SU-DHL-6 (cell line): ENCODE measurements around the gene B4GALNT4.

Experiments
- H2AFZ ChIP-seq: fragments of 200-600 bp; sonication (generic); 2 replicates; pipeline ENCODE4 v1.6.1; 2014; ENCODE audit warnings: low read depth, mild to moderate bottlenecking, moderate library complexity, mixed read lengths, antibody characterized with exemption, low read length; ENCODE audit not compliant: severe bottlenecking
- H3F3A ChIP-seq: fragments of 200-600 bp; shearing (Covaris generic); 2 replicates; pipeline ENCODE4 v1.6.0; 2016; ENCODE audit warnings: antibody characterized with exemption, mild to moderate bottlenecking; ENCODE audit not compliant: insufficient read depth
- H3K27ac ChIP-seq: fragments of 200-600 bp; sonication (generic); 2 replicates; pipeline ENCODE4 v1.5.1; 2016; ENCODE audit warnings: low read depth, mild to moderate bottlenecking, low read length, moderate library complexity, mixed read lengths
- H3K27me3 ChIP-seq: fragments of 200-600 bp; sonication (generic), shearing (Covaris generic); 2 replicates; pipeline ENCODE4 v1.6.0; 2014; ENCODE audit warnings: mild to moderate bottlenecking, low read length
- H3K36me3 ChIP-seq: fragments of 200-600 bp; sonication (generic); 2 replicates; pipeline ENCODE4 v1.6.1; 2014; ENCODE audit warnings: mild to moderate bottlenecking, low read length, mixed read lengths
- H3K4me2 ChIP-seq: fragments of 300-600, 200-600 bp; shearing (Covaris generic), sonication (generic); 2 replicates; pipeline ENCODE4 v1.6.0; 2014; ENCODE audit warnings: low read length, low read depth, mild to moderate bottlenecking; ENCODE audit not compliant: poor library complexity, severe bottlenecking
- H3K4me3 ChIP-seq: fragments of 200-600 bp; sonication (generic); 2 replicates; pipeline ENCODE4 v1.5.1; 2014; ENCODE audit warnings: antibody characterized with exemption, low read length, mild to moderate bottlenecking, mixed read lengths; ENCODE audit not compliant: insufficient read depth, poor library complexity, severe bottlenecking
- H3K79me2 ChIP-seq: fragments of 200-600 bp; sonication (generic); 2 replicates; pipeline ENCODE4 v1.6.1; 2014; ENCODE audit warnings: mild to moderate bottlenecking, low read length, moderate library complexity; ENCODE audit not compliant: insufficient read depth
- H3K9ac ChIP-seq: fragments of 200-600 bp; sonication (generic); 2 replicates; pipeline ENCODE4 v1.7.0; 2014; ENCODE audit warnings: mild to moderate bottlenecking, low read length
- H3K9me2 ChIP-seq: fragments of 200-600 bp; sonication (generic); replicated peaks from 2 replicates; pipeline ENCODE4 v1.6.1; 2014; ENCODE audit warnings: low read length; ENCODE audit not compliant: insufficient read depth
- H3K9me3 ChIP-seq: fragments of 200-600 bp; sonication (generic); 2 replicates; pipeline ENCODE4 v1.6.1; 2014; ENCODE audit warnings: low read length, mixed read lengths; ENCODE audit not compliant: insufficient read depth
- H4K20me1 ChIP-seq: fragments of 200-600 bp; sonication (generic); 2 replicates; pipeline ENCODE4 v1.6.1; 2014; ENCODE audit warnings: low read depth, mild to moderate bottlenecking, antibody characterized with exemption, low read length, moderate library complexity, mixed read lengths
- CTCF ChIP-seq: fragments of 200-600 bp; sonication (generic); IDR thresholded peaks from one replicate; pipeline ENCODE4 v1.5.1; 2017; ENCODE audit warnings: antibody characterized with exemption, mild to moderate bottlenecking, low read length, moderate library complexity; ENCODE audit not compliant: insufficient read depth, poor library complexity, severe bottlenecking
- EZH2phosphoT487 ChIP-seq: fragments of 200-600 bp; sonication (generic), shearing (Covaris generic); conservative IDR thresholded peaks from 2 replicates; pipeline ENCODE4 v1.6.1; 2018; ENCODE audit warnings: mild to moderate bottlenecking, antibody characterized with exemption, low read length, moderate library complexity, mixed read lengths

Gene B4GALNT4

GRCh38 chr11:371051-371450 lies 1.8 kb downstream of the B4GALNT4 start:
- Histone ChIP-seq H3F3A (no peaks in the 10 kb centered on the region), H3K27ac (no peak overlapping the region), H3K9ac (no peak overlapping the region), H4K20me1 (no peaks in the 10 kb centered on the region), H3K79me2 (no peaks in the 10 kb centered on the region), H3K9me3 (no peaks in the 10 kb centered on the region), H3K4me3 (no peak overlapping the region), H3K9me2 (no peaks in the 10 kb centered on the region), H3K36me3 (no peaks in the 10 kb centered on the region), H3K27me3 (no peaks in the 10 kb centered on the region), H2AFZ (no peak overlapping the region), H3K4me2 (no peak overlapping the region)
- TF ChIP-seq CTCF (no peak), EZH2phosphoT487 (no peak)

GRCh38 chr11:371716-372590 lies 2.7 kb downstream of the B4GALNT4 start:
- H3F3A ChIP-seq, result no peaks in the 10 kb centered on the region
- H3K27me3 ChIP-seq, result no peaks in the 10 kb centered on the region
- no peak overlapping the region for H2AFZ ChIP-seq
- H3K9me3 ChIP-seq, result no peaks in the 10 kb centered on the region
- no peak overlapping the region for H3K9ac ChIP-seq
- no peak overlapping the region for H3K4me3 ChIP-seq
- H3K36me3 ChIP-seq, result no peaks in the 10 kb centered on the region
- TF ChIP-seq EZH2phosphoT487 (no peak), CTCF (no peak)
- no peak overlapping the region for H3K27ac ChIP-seq
- H3K9me2 ChIP-seq, result no peaks in the 10 kb centered on the region
- H4K20me1 ChIP-seq, result no peaks in the 10 kb centered on the region
- no peak overlapping the region for H3K4me2 ChIP-seq
- no peaks in the 10 kb centered on the region for H3K79me2 ChIP-seq

- H3K27ac ChIP-seq, result no peak overlapping the region
- H2AFZ ChIP-seq, result no peak overlapping the region
- no peak overlapping the region for H3K4me3 ChIP-seq
- no peaks in the 10 kb centered on the region for H3K9me3 ChIP-seq
- no peak for TF ChIP-seq EZH2phosphoT487
- no peak for TF ChIP-seq CTCF
- no peaks in the 10 kb centered on the region for H3K9me2 ChIP-seq
- H3K9ac ChIP-seq, result no peak overlapping the region
- no peak overlapping the region for H3K4me2 ChIP-seq
- H3K27me3 ChIP-seq, result no peaks in the 10 kb centered on the region
- no peaks in the 10 kb centered on the region for H3F3A ChIP-seq
- no peaks in the 10 kb centered on the region for H3K36me3 ChIP-seq
- no peaks in the 10 kb centered on the region for H4K20me1 ChIP-seq
- no peaks in the 10 kb centered on the region for H3K79me2 ChIP-seq
These were observed 3.8 kb downstream of the B4GALNT4 start for GRCh38 chr11:372809-373715.
